PC-3 (cell line): Measurements from ENCODE around the gene C9orf72. TPM values are rescaled to one million over a fixed set of nuclear protein-coding genes. Genes with fewer than 3 reads are reported as not detected.

Experiments used
- ATAC-seq: fragments of 200-7000 bp; cut with Tn5 transposase; 2 replicates; pipeline ENCODE4 v1.9.1; 2020; ENCODE audit warnings: mild to moderate bottlenecking, moderate library complexity
- BruUV-seq: library from RNA; stranded (reverse); fragments of 400-500 nt; replicated peaks from 2 replicates; lab custom pipeline; 2021; lab: Mats Ljungman, UMichigan
- CTCF ChIA-PET: fragments of 300-600 bp; sonication (Branson Sonifier 250); formaldehyde crosslinking; loops from one replicate; lab custom pipeline; 2022; ENCODE audit warnings: antibody characterized with exemption; lab: Charles Lee
- POLR2A ChIA-PET: fragments of 300-600 bp; sonication (Branson Sonifier 250); formaldehyde crosslinking; loops from one replicate; lab custom pipeline; 2022; ENCODE audit warnings: antibody characterized with exemption; ENCODE audit not compliant: unreplicated experiment; lab: Charles Lee
- DNase-seq: peaks from one replicate; pipeline ENCODE4 v3.0.0-alpha.2; 2015
- H2AFZ ChIP-seq: fragments of 300-600 bp; sonication (generic); 2 replicates; pipeline ENCODE4 v1.6.0; 2016; ENCODE audit warnings: antibody characterized with exemption, low read length
- H3F3A ChIP-seq: fragments of 300-600 bp; sonication (generic); one replicate; pipeline ENCODE4 v1.6.0; 2017; ENCODE audit warnings: antibody characterized with exemption, low read length, control low read depth, mild to moderate bottlenecking; ENCODE audit not compliant: unreplicated experiment
- H3K27ac ChIP-seq: fragments of 300-600 bp; sonication (generic); 2 replicates; pipeline ENCODE4 v1.5.1; 2016; ENCODE audit warnings: mild to moderate bottlenecking, low read length
- H3K27me3 ChIP-seq: fragments of 300-600 bp; sonication (generic); 2 replicates; pipeline ENCODE4 v1.6.1; 2016; ENCODE audit warnings: low read length, mixed read lengths
- H3K36me3 ChIP-seq: fragments of 300-600 bp; sonication (generic); 2 replicates; pipeline ENCODE4 v1.6.1; 2016; ENCODE audit warnings: low read depth, mixed run types, low read length, mixed read lengths
- H3K4me1 ChIP-seq: fragments of 300-600 bp; sonication (generic); 2 replicates; pipeline ENCODE4 v1.5.1; 2016; ENCODE audit warnings: low read length; ENCODE audit not compliant: insufficient read depth
- H3K4me2 ChIP-seq: fragments of 300-600 bp; sonication (generic); 2 replicates; pipeline ENCODE4 v1.6.0; 2016; ENCODE audit warnings: low read length
- H3K4me3 ChIP-seq: fragments of 300-600 bp; sonication (generic); 2 replicates; pipeline ENCODE4 v1.5.1; 2016; ENCODE audit warnings: mild to moderate bottlenecking, low read length, mixed read lengths
- H3K79me2 ChIP-seq: fragments of 300-600 bp; sonication (generic); 2 replicates; pipeline ENCODE4 v1.6.1; 2017; ENCODE audit warnings: low read length, mixed read lengths
- H3K9ac ChIP-seq: fragments of 300-600 bp; sonication (generic); 2 replicates; pipeline ENCODE4 v1.6.0; 2016; ENCODE audit warnings: mild to moderate bottlenecking, low read length
- H3K9me2 ChIP-seq: fragments of 300-600 bp; sonication (generic); replicated peaks from 2 replicates; pipeline ENCODE4 v1.6.1; 2016; ENCODE audit warnings: mixed run types, low read length, mixed read lengths
- H3K9me3 ChIP-seq: fragments of 300-600 bp; sonication (generic); 2 replicates; pipeline ENCODE4 v1.6.1; 2016; ENCODE audit warnings: low read length, mixed read lengths
- H4K20me1 ChIP-seq: fragments of 300-600 bp; sonication (generic); 2 replicates; pipeline ENCODE4 v1.6.1; 2016; ENCODE audit warnings: low read length, mixed read lengths
- EZH2 ChIP-seq: fragments of 300-600 bp; sonication (generic); IDR thresholded peaks from one replicate; pipeline ENCODE4 v1.6.1; 2017; ENCODE audit warnings: antibody characterized with exemption, mild to moderate bottlenecking, low read length; ENCODE audit not compliant: unreplicated experiment
- EZH2phosphoT487 ChIP-seq: fragments of 300-600 bp; sonication (generic); IDR thresholded peaks from 2 replicates; pipeline ENCODE4 v1.6.1; 2018; ENCODE audit warnings: mild to moderate bottlenecking, antibody characterized with exemption, low read length, borderline replicate concordance
- intact Hi-C: fragments of 100-400 bp; cut with micrococcal nuclease; formaldehyde crosslinking; loops from 2 replicates; pipeline ENCODE4 v1.9.0; 2023
- total RNA-seq: library from RNA; depleted of rRNA; stranded (reverse); fragments of >200 nt; gene quantifications from 2 replicates; pipeline ENCODE4 v1.2.3, GENCODE V29; 2014
- TF ChIP-seq, protein P1 (sequence below): fragments of 300-600 bp; sonication (generic); conservative IDR thresholded peaks from 2 replicates; pipeline ENCODE4 v1.5.1; 2017; ENCODE audit warnings: antibody characterized with exemption, low read depth, mild to moderate bottlenecking, low read length

The C9orf72 gene
- total RNA-seq, 1 experiment from 2014 or later: 10.4 TPM

DNA sequence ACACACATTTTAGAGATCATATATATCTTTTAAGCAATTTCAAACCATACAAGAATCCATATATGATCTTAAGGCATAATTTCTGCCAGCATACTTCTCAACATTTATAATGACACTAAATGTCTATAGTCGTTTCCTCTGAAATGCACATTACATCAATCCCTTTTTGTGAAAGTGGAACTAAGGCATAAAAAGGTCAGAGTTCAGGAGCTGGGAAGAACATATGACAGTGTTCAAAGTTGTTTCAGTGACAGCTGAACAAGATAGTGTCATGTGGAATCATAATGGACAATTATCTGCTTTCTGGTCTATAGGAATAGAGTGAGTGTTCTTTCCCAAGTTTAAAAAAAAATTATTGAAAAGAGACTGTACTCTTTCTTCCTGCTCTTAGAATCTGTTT lies 41.2 kb downstream of the C9orf72 start:
- no peaks in the 10 kb centered on the region for H3K9me3 ChIP-seq

DNA sequence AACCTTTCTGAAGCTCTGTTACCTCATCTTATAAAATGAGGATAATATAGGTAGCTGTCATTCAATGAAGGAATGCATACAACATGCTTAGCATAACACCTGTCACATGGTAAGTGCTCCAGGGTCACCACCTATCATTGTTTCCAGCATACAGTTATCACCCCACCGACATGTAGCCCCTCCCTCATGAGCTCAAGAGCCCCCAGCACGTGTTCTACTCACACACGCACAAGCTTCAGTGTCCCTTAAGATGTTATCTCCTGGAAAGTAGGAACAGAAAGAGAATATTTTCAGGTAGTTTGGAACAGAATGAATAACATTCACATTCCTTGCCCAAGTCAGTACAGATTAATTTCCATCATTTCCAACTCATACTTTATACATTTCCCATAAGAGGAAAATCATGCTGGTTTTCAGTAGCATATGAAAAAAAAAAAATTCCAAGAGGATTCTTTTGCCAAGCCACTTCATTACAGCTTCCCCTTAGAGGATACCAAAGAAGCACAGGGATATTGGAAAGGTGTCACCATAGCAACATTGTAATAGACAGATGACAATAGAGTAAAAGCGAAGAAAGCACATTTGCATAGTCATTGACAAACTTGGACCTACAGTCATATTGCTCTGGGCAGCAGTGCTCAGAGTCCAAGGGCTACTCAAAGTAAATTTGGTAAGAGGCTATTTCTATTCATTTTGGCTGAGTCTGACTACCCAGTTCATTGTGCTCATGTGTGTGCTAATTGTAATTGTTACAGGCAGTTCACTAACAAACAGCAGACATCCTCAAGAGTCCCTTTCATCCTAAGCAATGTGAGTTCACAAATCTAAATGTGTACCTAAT lies 42.1 kb downstream of the C9orf72 start:
- intact Hi-C loops: no loop called here
- Histone ChIP-seq H3F3A (no peaks in the 10 kb centered on the region), H3K9me3 (no peaks in the 10 kb centered on the region), H3K27ac (no peak overlapping the region), H2AFZ (no peak overlapping the region), H3K4me1 (peaks cover 6% of the 10 kb centered on the region; the same call in 1 of the 2 replicates), H3K79me2 (no peaks in the 10 kb centered on the region), H3K27me3 (no peaks in the 10 kb centered on the region), H3K9me2 (no peaks in the 10 kb centered on the region), H3K4me3 (no peak overlapping the region), H3K36me3 (no peaks in the 10 kb centered on the region), H4K20me1 (no peaks in the 10 kb centered on the region), H3K4me2 (no peak overlapping the region), H3K9ac (no peak overlapping the region)
- DNase-seq: no peak
- BruUV-seq: no TSS peak
- TF ChIP-seq EZH2 (no peak), EZH2phosphoT487 (no peak)
- TF ChIP-seq, protein P1, sequence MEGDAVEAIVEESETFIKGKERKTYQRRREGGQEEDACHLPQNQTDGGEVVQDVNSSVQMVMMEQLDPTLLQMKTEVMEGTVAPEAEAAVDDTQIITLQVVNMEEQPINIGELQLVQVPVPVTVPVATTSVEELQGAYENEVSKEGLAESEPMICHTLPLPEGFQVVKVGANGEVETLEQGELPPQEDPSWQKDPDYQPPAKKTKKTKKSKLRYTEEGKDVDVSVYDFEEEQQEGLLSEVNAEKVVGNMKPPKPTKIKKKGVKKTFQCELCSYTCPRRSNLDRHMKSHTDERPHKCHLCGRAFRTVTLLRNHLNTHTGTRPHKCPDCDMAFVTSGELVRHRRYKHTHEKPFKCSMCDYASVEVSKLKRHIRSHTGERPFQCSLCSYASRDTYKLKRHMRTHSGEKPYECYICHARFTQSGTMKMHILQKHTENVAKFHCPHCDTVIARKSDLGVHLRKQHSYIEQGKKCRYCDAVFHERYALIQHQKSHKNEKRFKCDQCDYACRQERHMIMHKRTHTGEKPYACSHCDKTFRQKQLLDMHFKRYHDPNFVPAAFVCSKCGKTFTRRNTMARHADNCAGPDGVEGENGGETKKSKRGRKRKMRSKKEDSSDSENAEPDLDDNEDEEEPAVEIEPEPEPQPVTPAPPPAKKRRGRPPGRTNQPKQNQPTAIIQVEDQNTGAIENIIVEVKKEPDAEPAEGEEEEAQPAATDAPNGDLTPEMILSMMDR: no peak
- ATAC-seq: no peak
- ChIA-PET POLR2A (no interaction called here), CTCF (no interaction called here)

More for the DNA sequence above, 41.2 kb downstream of the C9orf72 start:
- Histone ChIP-seq H3K36me3 (no peaks in the 10 kb centered on the region), H3F3A (no peaks in the 10 kb centered on the region), H3K27ac (no peak overlapping the region), H3K9me2 (no peaks in the 10 kb centered on the region), H3K4me3 (no peak overlapping the region), H3K9ac (no peak overlapping the region), H3K27me3 (no peaks in the 10 kb centered on the region), H3K4me1 (no peaks in the 10 kb centered on the region), H2AFZ (no peak overlapping the region), H3K4me2 (no peak overlapping the region), H4K20me1 (no peaks in the 10 kb centered on the region), H3K79me2 (no peaks in the 10 kb centered on the region)
- intact Hi-C loops: no loop called here
- CTCF ChIA-PET: no interaction called here
- DNase-seq (no peak), ATAC-seq (no peak)
- POLR2A ChIA-PET: no interaction called here
- TF ChIP-seq EZH2 (no peak), EZH2phosphoT487 (no peak)
- TF ChIP-seq, protein P1: no peak
- no TSS peak for BruUV-seq
